A549 (cell line): ENCODE results near the gene TCF12.

Experiments
- CHD2 ChIP-seq: fragments of 150-350 bp; IDR thresholded peaks from 2 replicates; pipeline ENCODE4 v1.6.1; 2014; ENCODE audit warnings: low read length; ENCODE audit not compliant: partially characterized antibody
- CTCF ChIP-seq: fragments of >200 bp; sonication (Bioruptor Twin); formaldehyde crosslinking; IDR thresholded peaks from 3 replicates; pipeline ENCODE4 v1.5.1; 2016
- JUN ChIP-seq, 2 experiments: fragments of >200 bp; sonication (Bioruptor Twin); formaldehyde crosslinking; IDR thresholded peaks; 2 replicates in 1 of 2; 3 replicates in 1 of 2; pipeline ENCODE4 v1.6.1; 2016 to 2017
- POLR2A ChIP-seq: IDR thresholded peaks from 2 replicates; pipeline ENCODE4 v1.6.1; 2012; ENCODE audit warnings: mild to moderate bottlenecking, low read length

DNA sequence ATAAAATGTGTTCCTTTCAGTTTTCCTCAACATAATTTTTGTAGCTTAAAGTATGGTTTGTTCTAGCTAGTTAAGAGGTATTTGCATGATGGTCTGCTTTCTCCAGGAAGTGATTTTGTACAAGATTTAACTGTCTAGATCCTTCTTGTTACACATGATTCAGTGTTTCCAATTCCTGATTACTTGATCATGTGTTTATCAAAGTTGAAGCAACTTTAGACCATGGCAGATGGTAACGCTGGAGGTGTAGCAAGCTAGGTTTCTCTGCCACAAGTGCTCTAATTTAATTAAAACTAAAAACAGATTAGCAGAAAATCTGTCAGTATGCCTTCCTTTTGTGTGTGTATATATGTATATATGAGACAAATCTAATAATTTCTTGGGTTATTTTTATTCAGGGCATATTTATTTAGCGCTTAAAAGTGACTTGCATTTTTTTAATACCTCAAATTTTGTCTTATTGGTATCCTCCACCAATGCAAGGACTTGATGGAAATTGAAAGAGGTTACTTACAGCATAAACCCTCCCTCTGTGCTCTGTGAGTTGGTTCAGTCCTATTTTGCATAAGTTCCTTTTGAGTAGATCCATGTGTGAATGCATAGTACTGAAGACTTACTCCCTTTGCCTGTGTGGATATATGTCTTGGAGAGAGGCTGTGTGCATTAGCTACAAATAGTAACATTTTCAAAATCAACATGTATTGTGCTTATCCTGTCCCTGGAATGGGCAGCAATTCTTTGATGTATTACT lies 300.6 kb downstream of the TCF12 start:
- no peak for TF ChIP-seq POLR2A
- TF ChIP-seq CHD2, result no peak
- TF ChIP-seq CTCF, result no peak
- no peak for TF ChIP-seq JUN (IDR thresholded peaks at IDR 0.05)
